Measurements from ENCODE around the gene PAPOLA.

PAPOLA gene

DNA sequence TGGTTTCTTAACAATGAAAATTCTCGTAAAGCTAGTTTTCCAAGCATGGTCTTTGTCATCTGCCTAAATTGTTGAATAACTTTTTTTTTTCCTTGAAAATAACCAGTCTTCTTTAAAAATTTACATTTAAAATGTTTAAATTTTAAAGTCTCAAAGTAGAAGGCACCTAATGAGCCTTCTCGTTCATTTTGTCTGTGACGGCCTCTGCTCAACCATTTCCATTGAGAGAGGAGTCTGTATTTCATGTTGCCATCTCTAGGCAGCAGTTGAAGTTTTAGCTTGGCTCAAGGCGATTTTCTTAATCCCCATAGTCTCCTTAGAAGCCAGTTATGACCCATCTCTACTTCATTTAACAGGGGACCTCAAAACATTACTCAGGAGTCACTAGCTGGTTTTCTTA, 69.1 kb downstream of the PAPOLA start:
- no peak overlapping the region for H3K4me3 ChIP-seq (replicated peaks; ENCODE audit: low read depth, low read length)
- TF ChIP-seq, protein P1, sequence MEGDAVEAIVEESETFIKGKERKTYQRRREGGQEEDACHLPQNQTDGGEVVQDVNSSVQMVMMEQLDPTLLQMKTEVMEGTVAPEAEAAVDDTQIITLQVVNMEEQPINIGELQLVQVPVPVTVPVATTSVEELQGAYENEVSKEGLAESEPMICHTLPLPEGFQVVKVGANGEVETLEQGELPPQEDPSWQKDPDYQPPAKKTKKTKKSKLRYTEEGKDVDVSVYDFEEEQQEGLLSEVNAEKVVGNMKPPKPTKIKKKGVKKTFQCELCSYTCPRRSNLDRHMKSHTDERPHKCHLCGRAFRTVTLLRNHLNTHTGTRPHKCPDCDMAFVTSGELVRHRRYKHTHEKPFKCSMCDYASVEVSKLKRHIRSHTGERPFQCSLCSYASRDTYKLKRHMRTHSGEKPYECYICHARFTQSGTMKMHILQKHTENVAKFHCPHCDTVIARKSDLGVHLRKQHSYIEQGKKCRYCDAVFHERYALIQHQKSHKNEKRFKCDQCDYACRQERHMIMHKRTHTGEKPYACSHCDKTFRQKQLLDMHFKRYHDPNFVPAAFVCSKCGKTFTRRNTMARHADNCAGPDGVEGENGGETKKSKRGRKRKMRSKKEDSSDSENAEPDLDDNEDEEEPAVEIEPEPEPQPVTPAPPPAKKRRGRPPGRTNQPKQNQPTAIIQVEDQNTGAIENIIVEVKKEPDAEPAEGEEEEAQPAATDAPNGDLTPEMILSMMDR (IDR thresholded peaks at IDR 0.05; ENCODE audit: low read depth, low read length, missing control alignments), result no peak
- no peak for DNase-seq (ENCODE audit: extremely low read depth, low read depth)

DNA sequence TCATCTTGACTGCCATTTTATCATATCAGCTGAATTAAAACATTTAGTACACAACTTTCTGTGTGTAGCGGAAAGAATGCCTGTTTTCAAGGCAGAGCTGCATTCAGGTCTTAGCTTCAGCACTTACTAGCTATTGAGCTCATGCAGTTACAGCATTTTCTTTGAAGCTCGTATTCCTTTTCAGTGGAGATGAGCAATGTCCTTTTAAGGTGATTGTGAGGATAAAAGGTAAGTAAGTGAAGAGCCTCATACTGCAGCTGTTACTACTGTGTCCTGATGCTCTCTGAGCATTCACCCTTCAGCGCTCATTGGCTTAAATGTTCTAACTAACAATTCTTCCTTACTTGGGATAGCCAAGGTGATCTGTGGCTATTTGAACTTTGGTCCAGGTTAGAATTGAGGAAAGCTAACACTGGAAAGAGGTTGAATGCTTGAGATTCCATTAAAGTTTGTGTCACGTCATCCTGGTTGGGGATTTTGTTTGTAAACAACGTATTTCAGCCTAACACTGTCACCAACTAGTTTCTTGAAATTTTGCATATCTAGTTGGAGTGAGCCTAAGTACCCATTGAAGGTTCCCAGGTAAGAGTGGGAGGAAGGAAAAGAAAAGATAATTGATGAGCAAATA, 71.4 kb downstream of the PAPOLA start:
- H3K4me3 ChIP-seq (replicated peaks; ENCODE audit: low read depth, low read length), result no peak overlapping the region
- TF ChIP-seq, protein P1 (IDR thresholded peaks at IDR 0.05; ENCODE audit: low read depth, low read length, missing control alignments), result no peak

DNA sequence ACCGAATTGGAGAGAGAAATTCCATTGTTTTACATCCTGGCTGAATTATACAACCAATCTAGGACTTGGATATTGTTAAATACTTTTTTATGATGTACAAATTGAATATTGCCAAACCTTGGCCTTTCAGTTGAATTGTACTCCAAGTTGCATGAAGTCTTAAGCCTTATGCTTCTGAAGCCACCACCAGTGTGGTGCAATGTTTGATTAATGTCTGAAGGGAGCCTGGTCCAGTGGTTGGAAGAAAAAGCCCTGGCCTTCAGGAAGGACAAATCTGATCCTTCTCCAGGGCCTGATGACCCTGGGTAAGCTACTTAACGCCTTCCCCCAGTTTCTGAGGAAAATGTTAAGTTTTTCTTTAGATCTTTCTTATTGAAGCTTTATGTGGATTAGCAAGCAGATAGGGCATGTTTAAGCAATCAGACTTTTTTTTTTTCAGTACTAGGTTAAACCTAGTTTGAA, 72.0 kb downstream of the PAPOLA start:
- TF ChIP-seq, protein P1 (IDR thresholded peaks at IDR 0.05; ENCODE audit: low read depth, low read length, missing control alignments), result no peak
- no peak overlapping the region for H3K4me3 ChIP-seq (replicated peaks; ENCODE audit: low read depth, low read length)
- no peak for DNase-seq (ENCODE audit: extremely low read depth, low read depth)

More for the DNA sequence above, 71.4 kb downstream of the PAPOLA start:
- no peak for DNase-seq (ENCODE audit: extremely low read depth, low read depth)

DNA sequence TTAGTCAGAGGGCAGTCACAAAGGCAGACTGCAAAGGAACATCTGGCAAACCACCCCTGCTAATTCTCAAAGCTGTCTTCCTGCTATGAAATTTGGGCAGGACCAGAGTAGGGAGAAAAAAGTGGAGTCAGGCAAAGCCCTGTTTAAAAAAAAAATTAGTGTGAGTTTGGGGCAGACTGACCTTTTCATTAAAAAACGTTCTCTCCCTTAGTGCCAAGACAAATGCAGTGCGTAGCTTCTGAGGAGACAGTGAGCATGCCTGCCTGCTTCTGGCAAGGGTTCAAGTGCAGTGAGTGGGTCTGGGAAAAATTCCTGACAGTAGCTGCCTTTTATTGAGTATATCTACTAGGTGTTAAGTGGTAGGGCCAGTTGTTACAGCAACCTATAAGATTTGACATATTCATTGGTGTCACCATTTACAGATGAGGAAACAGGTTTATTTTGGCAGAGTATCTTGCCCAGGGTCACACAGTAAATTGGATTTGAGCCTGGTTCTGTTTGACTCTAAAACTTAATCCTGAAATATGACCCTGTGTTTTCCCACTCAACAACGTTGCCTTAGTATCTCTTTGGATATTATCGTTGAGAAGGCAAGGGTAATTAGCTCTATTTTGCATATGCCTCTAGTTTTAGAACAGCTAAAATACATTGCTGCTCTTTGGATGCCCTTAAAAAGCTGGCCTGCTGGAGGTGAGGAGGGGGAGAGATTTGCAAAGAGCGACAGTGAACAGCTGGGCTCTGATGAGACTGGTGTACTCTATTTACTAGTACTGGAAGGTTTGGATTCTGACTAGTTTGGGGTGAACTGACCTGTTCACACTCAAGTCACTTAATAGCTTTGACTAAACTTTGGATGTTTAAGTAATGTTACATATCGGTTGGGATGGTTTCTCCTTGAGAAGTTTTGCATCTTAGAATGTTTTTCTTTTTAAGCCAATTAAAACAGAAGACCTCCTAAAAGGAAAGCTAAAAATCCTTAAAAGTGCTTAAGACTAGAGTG, 72.8 kb downstream of the PAPOLA start:
- no peak overlapping the region for H3K4me3 ChIP-seq (replicated peaks; ENCODE audit: low read depth, low read length)
- TF ChIP-seq, protein P1 (IDR thresholded peaks at IDR 0.05; ENCODE audit: low read depth, low read length, missing control alignments), result no peak
- DNase-seq (ENCODE audit: extremely low read depth, low read depth), result peak; percentile 55

DNA sequence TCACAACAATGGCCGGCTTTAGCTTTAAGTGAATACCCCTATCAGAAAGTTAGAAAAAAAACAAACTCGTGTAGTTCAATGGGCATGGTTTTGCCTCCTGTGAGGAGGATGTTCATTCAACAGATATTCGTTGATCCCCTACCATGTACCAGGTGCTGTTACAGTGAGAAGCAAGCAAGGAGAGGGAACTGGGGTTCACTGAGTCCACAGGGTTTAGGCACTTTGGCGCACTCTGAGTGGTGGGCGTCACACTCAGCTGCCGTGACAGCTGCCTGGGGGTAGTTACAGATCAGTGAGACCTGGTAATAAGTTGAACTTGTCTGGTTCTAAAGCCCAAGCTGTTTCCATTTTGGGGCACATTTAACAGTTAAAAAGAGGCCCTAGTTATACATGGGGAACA, 74.2 kb downstream of the PAPOLA start:
- no peak for DNase-seq (ENCODE audit: extremely low read depth, low read depth)
- no peak overlapping the region for H3K4me3 ChIP-seq (replicated peaks; ENCODE audit: low read depth, low read length)
- TF ChIP-seq, protein P1 (IDR thresholded peaks at IDR 0.05; ENCODE audit: low read depth, low read length, missing control alignments), result no peak

DNA sequence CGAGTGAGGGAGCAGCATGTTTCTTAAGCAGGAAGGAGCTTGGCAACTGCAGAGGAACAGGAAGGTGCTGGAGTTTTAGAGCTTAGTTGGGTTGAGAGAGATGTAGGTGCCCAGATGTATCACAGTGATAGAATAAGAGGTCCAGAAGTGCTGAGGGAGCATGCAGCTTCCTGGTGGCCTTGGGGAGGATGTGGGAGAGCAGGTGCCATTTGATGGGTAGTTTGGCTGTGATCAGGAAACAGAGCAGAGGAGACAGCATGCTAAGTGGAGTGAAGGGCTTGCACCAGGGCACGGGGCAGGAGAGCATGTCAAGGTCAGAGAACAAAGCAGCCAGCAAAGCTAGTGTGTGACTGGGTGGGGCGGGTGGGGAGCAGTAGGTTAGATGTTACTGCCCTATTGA, 74.8 kb downstream of the PAPOLA start:
- TF ChIP-seq, protein P1 (IDR thresholded peaks at IDR 0.05; ENCODE audit: low read depth, low read length, missing control alignments), result no peak

More for the DNA sequence above, 74.8 kb downstream of the PAPOLA start:
- no peak for DNase-seq (ENCODE audit: extremely low read depth, low read depth)
- no peak overlapping the region for H3K4me3 ChIP-seq (replicated peaks; ENCODE audit: low read depth, low read length)
